Memory B cell (primary cell): ENCODE results near the gene AHRR.
"Not testable (repeated sequence)": the region's sequence is repeated elsewhere in the genome, so short reads cannot be mapped to it uniquely, and the experiment has no call there.

Source experiments
- ATAC-seq: fragments of 150-1000 bp; cut with Tn5 transposase; 2 replicates; pipeline ENCODE4 v1.10.0; 2021; ENCODE audit warnings: low read depth, mild to moderate bottlenecking, moderate library complexity
- DNase-seq, 2 donors: peaks; one replicate each; pipeline ENCODE4 v3.0.0; 2022; ENCODE audit warnings: low spot score in 2 of 2
- H3K27ac Mint-ChIP-seq: one replicate; pipeline ENCODE4 v1.8.0; 2022; ENCODE audit warnings: mild to moderate bottlenecking, moderate library complexity, mixed read lengths
- H3K27me3 Mint-ChIP-seq: one replicate; pipeline ENCODE4 v1.8.0; 2022; ENCODE audit warnings: mixed read lengths
- H3K36me3 Mint-ChIP-seq: one replicate; pipeline ENCODE4 v1.8.0; 2022; ENCODE audit warnings: mild to moderate bottlenecking, mixed read lengths
- H3K4me1 Mint-ChIP-seq: one replicate; pipeline ENCODE4 v1.8.0; 2022; ENCODE audit warnings: mixed read lengths
- H3K4me3 Mint-ChIP-seq: one replicate; pipeline ENCODE4 v1.8.0; 2022; ENCODE audit warnings: mild to moderate bottlenecking, moderate library complexity, mixed read lengths
- H3K9me3 Mint-ChIP-seq: one replicate; pipeline ENCODE4 v1.8.0; 2022; ENCODE audit warnings: mixed read lengths

The AHRR gene

DNA sequence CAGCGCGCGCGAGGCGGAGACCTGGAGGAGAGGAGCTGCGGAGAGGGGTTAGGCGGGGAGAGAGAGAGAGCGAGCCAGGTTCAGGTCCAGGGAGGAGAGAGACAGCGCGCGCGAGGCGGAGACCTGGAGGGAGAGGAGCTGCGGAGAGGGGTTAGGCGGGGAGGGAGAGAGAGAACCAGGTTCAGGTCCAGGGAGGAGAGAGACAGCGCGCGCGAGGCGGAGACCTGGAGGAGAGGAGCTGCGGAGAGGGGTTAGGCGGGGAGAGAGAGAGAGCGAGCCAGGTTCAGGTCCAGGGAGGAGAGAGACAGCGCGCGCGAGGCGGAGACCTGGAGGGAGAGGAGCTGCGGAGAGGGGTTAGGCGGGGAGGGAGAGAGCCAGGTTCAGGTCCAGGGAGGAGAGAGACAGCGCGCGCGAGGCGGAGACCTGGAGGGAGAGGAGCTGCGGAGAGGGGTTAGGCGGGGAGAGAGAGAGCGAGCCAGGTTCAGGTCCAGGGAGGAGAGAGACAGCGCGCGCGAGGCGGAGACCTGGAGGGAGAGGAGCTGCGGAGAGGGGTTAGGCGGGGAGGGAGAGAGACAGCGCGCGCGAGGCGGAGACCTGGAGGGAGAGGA, 152.8 kb downstream of the AHRR start:
- H3K4me1 Mint-ChIP-seq: peaks cover 25% of the 10 kb centered on the region
- peak overlapping the region; percentile 95 for H3K4me3 Mint-ChIP-seq
- H3K27ac Mint-ChIP-seq: peak overlapping the region; percentile 45
- ATAC-seq, H3K36me3 Mint-ChIP-seq, H3K9me3 Mint-ChIP-seq, DNase-seq: not testable (repeated sequence)
- H3K27me3 Mint-ChIP-seq: peaks cover 21% of the 10 kb centered on the region

DNA sequence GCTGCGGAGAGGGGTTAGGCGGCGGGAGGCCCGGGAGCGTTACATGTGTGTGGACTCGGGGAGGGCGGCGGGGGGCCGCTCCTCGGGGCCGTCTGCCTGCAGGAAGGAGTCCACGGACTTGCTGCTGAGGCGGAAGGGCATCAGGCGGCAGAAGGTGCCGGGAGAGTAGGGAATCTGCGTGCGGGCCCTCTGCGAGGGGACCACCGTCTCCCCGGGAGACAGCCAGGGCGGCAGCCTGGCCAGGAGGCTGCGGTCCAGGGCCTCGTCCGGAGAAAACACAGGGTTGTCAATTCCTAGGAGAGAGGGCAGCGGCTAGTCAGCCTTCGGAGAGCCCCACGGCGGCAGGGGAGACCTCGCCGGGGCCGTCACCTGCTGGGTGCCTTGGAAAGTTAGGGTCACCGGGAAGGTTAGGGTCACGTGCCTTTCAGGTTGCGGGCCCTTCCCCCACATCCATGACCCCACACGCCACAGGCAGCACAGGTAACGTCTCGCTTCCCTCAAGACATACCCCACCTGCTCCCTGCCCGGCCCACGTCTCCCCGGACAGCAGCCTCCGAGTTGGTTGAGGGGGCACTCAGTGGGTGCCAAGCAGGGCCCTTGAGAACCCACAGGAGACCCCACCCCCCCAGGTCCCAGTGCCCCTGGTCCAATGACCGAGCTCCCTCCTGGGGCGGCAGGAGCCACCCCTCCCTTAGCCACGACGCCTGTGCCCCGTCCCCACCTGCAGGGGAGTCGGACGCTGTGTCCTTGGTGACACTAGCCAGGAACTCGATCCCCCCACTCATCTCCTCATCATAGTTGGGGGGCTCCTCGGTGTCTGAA, 153.5 kb downstream of the AHRR start:
- no peak overlapping the region for H3K27ac Mint-ChIP-seq
- ATAC-seq (no peak), DNase-seq (no peak)
- no peaks in the 10 kb centered on the region for H3K9me3 Mint-ChIP-seq
- H3K36me3 Mint-ChIP-seq: peaks cover 4% of the 10 kb centered on the region
- peaks cover 24% of the 10 kb centered on the region for H3K4me1 Mint-ChIP-seq
- H3K4me3 Mint-ChIP-seq: peak overlapping the region; percentile 70
- H3K27me3 Mint-ChIP-seq: peaks cover 23% of the 10 kb centered on the region

GRCh38 chr5:475704-476101, 154.2 kb downstream of the AHRR start:
- peaks cover 3% of the 10 kb centered on the region for H3K36me3 Mint-ChIP-seq
- H3K4me1 Mint-ChIP-seq: peaks cover 20% of the 10 kb centered on the region
- peak overlapping the region; percentile 54 for H3K4me3 Mint-ChIP-seq
- DNase-seq (no peak), ATAC-seq (no peak)
- H3K9me3 Mint-ChIP-seq: no peaks in the 10 kb centered on the region
- H3K27me3 Mint-ChIP-seq: peaks cover 24% of the 10 kb centered on the region
- no peak overlapping the region for H3K27ac Mint-ChIP-seq

GRCh38 chr5:476102-476813, 154.7 kb downstream of the AHRR start:
- H3K27me3 Mint-ChIP-seq: peaks cover 24% of the 10 kb centered on the region
- H3K9me3 Mint-ChIP-seq: no peaks in the 10 kb centered on the region
- no peak for DNase-seq
- ATAC-seq: no peak
- no peak overlapping the region for H3K27ac Mint-ChIP-seq
- H3K4me3 Mint-ChIP-seq: no peak overlapping the region
- H3K4me1 Mint-ChIP-seq: peaks cover 15% of the 10 kb centered on the region
- peaks cover 3% of the 10 kb centered on the region for H3K36me3 Mint-ChIP-seq

DNA sequence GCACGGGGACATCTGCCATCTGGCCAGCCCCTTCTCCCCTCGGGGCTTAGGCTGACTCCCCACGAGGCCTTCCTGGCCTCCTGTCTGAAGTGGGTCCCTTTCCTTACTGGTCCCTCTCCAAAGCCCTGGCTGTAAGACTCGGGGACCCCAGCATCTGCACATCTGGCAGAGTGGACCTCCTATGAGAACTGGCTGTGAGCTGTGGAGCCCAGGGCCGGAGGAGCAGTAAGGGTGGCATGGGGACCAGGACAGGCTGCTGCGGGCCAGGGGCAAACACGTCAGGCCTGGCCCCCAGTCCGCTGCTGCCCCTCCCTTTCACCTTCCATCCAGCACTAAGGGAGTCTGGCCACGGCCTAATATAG, 155.3 kb downstream of the AHRR start:
- Mint-ChIP-seq H3K36me3 (peaks cover under 1% of the 10 kb centered on the region), H3K4me3 (no peak overlapping the region), H3K27ac (no peak overlapping the region), H3K9me3 (no peaks in the 10 kb centered on the region), H3K4me1 (peaks cover 11% of the 10 kb centered on the region), H3K27me3 (peaks cover 26% of the 10 kb centered on the region)
- ATAC-seq (no peak), DNase-seq (no peak)

- no peak for ATAC-seq
- no peak for DNase-seq
- H3K4me3 Mint-ChIP-seq: no peak overlapping the region
- peaks cover 26% of the 10 kb centered on the region for H3K27me3 Mint-ChIP-seq
- peaks cover 8% of the 10 kb centered on the region for H3K4me1 Mint-ChIP-seq
- H3K27ac Mint-ChIP-seq: no peak overlapping the region
- no peaks in the 10 kb centered on the region for H3K9me3 Mint-ChIP-seq
- H3K36me3 Mint-ChIP-seq: no peaks in the 10 kb centered on the region
Observed at GRCh38 chr5:477247-477646, 155.7 kb downstream of the AHRR start.

GRCh38 chr5:477871-478270, 156.4 kb downstream of the AHRR start:
- no peak for ATAC-seq
- Mint-ChIP-seq H3K9me3 (no peaks in the 10 kb centered on the region), H3K36me3 (no peaks in the 10 kb centered on the region), H3K4me1 (peaks cover 8% of the 10 kb centered on the region), H3K4me3 (no peak overlapping the region), H3K27me3 (peaks cover 26% of the 10 kb centered on the region), H3K27ac (no peak overlapping the region)
- no peak for DNase-seq

- Mint-ChIP-seq H3K4me1 (peaks cover 8% of the 10 kb centered on the region), H3K9me3 (no peaks in the 10 kb centered on the region), H3K27me3 (peaks cover 28% of the 10 kb centered on the region), H3K27ac (no peak overlapping the region), H3K4me3 (no peak overlapping the region), H3K36me3 (no peaks in the 10 kb centered on the region)
- no peak for ATAC-seq
- no peak for DNase-seq
Observed at GRCh38 chr5:478369-478981, 157.0 kb downstream of the AHRR start.

DNA sequence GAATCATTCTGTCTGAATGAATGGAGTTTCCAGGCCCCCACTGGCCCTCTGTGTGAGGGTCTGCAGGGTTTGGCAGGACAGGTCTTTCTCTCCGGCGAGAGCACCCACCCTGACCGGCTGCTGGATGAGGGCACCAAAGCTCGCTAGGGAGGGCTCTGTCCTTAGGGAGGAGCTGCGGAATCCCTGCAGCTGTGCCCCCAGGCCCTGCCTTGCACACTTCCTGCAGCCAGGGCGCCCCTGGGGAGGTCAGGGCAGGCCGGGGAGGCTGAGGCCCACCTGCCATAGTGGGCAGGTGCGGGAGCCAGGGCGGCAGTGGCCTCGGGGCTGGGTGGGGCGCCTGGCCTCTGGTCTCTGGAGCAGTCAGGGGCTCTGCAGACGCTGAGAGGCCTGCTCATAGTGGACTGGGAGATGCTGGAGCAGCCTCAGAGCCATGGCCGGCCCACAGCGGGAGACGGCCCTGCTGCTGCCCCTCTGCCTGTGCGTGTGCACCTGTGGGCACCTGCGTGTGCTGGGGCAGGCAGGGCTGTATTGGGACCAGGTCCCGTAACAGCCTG, 157.5 kb downstream of the AHRR start:
- no peak overlapping the region for H3K27ac Mint-ChIP-seq
- H3K27me3 Mint-ChIP-seq: peaks cover 26% of the 10 kb centered on the region
- ATAC-seq: no peak

DNA sequence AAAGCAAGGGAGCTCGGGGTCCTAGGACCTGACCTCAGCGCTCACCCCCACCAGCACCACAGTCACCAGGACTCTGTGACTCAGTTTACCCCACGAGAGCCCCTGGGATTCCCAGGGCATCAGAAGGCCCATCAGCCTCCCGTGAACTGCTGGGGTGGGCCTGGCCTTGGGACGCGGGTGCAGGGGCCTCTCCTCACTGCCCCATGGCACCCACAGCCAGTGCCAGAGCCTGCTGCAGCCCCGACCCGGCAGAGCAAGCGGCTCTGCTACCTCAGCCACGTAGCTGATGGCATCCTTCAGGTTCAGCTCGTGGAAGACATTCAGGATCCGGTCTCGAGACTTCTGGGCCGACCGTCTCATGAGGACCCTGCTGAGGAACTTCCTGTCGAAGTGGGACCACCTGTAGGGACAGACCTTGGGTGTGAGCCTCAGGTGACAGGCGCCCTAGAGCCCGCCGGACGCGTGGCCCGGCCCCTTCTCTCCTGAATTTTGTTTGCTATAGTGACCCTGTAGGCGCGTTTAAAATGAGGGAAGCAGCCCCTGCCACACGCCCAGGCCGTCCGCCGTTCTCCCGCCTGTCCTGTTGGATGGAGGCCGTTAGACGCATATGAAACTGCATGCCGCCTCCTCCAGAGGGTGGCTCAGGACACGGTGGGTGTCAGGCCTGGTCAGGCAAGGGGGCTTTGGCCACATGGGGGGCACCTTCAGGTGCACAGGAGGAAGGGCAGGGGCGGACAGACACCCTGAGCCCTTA, 158.2 kb downstream of the AHRR start:
- Mint-ChIP-seq H3K4me3 (no peak overlapping the region), H3K27me3 (peaks cover 28% of the 10 kb centered on the region), H3K4me1 (peaks cover 2% of the 10 kb centered on the region), H3K9me3 (no peaks in the 10 kb centered on the region), H3K36me3 (no peaks in the 10 kb centered on the region), H3K27ac (no peak overlapping the region)
- ATAC-seq: no peak
- no peak for DNase-seq

More for the DNA sequence above, 157.5 kb downstream of the AHRR start:
- Mint-ChIP-seq H3K36me3 (no peaks in the 10 kb centered on the region), H3K4me1 (peaks cover 5% of the 10 kb centered on the region), H3K4me3 (no peak overlapping the region), H3K9me3 (no peaks in the 10 kb centered on the region)
- no peak for DNase-seq

- ATAC-seq (no peak), DNase-seq (no peak)
- peaks cover 22% of the 10 kb centered on the region for H3K27me3 Mint-ChIP-seq
- no peaks in the 10 kb centered on the region for H3K36me3 Mint-ChIP-seq
- H3K4me1 Mint-ChIP-seq: no peaks in the 10 kb centered on the region
- no peak overlapping the region for H3K4me3 Mint-ChIP-seq
- H3K27ac Mint-ChIP-seq: no peak overlapping the region
- H3K9me3 Mint-ChIP-seq: no peaks in the 10 kb centered on the region
Observed at GRCh38 chr5:481347-481746, 159.8 kb downstream of the AHRR start.

DNA sequence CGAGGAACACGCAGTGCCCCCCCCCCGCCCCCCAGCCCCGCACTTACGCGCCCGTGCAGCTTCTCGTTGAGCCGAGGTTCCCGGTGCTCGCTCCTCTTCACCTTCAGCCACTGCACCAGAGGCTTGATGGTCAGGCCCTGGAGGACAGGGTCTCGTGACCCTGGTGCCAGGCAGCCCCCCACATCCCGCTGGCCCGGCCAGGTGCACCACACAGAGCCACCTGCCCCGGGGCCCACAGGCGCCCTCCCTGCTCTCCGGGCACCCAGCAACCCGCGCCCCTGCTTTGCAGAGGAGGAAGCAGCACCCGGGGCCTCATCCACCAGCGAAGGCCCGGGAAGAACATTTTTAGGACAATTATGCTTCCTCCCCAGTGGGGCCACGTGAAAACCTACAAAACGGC, 160.5 kb downstream of the AHRR start:
- DNase-seq: no peak
- Mint-ChIP-seq H3K27ac (no peak overlapping the region), H3K4me1 (no peaks in the 10 kb centered on the region), H3K27me3 (peaks cover 21% of the 10 kb centered on the region), H3K9me3 (no peaks in the 10 kb centered on the region), H3K36me3 (no peaks in the 10 kb centered on the region), H3K4me3 (no peak overlapping the region)
- ATAC-seq: no peak

DNA sequence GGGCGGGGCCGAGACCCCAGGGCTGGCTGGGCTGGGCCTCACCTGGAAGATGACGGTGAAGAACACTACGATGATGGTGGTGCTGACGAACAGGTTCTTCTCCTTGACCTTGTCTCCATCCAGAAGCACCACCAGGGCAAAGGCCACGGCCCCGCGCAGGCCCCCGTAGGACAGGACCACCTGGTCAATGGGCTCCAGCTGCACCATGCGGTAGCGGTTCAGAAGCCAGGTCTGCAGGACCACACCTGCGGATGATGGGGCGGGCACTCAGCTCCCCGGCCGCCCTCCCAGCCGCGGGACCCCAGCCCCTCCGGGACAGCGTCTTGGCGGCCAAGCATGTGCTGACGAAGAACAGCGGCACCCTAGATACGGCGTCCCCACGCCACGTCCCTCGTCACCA, 161.0 kb downstream of the AHRR start:
- no peak overlapping the region for H3K27ac Mint-ChIP-seq
- H3K36me3 Mint-ChIP-seq: no peaks in the 10 kb centered on the region
- no peak for ATAC-seq
- no peak overlapping the region for H3K4me3 Mint-ChIP-seq
- DNase-seq: no peak
- no peaks in the 10 kb centered on the region for H3K9me3 Mint-ChIP-seq
- no peaks in the 10 kb centered on the region for H3K4me1 Mint-ChIP-seq
- peaks cover 18% of the 10 kb centered on the region for H3K27me3 Mint-ChIP-seq
